Endodermal cell (in vitro differentiated cells): ENCODE measurements around the gene ATP10A. TPM values are rescaled to one million over a fixed set of nuclear protein-coding genes. Genes with fewer than 3 reads are reported as not detected.

ENCODE experiments used
- DNase-seq: peaks from one replicate; pipeline ENCODE4 v3.0.0-alpha.2; 2017
- H3K27ac ChIP-seq: 2 replicates; pipeline ENCODE4 v1.5.1; 2013; ENCODE audit warnings: mild to moderate bottlenecking, low read depth, low read length, moderate library complexity
- H3K27me3 ChIP-seq: 2 replicates; pipeline ENCODE4 v1.6.1; 2013; ENCODE audit warnings: mild to moderate bottlenecking, low read length, moderate library complexity; ENCODE audit not compliant: insufficient read depth, control insufficient read depth, poor library complexity, severe bottlenecking
- H3K36me3 ChIP-seq: 2 replicates; pipeline ENCODE4 v1.7.0; 2013; ENCODE audit warnings: mild to moderate bottlenecking, low read length, moderate library complexity; ENCODE audit not compliant: control insufficient read depth, insufficient read depth
- H3K4me1 ChIP-seq: one replicate; pipeline ENCODE4 v1.7.0; 2013; ENCODE audit warnings: low read length; ENCODE audit not compliant: control insufficient read depth, insufficient read depth
- H3K4me3 ChIP-seq: 2 replicates; pipeline ENCODE4 v1.5.1; 2013; ENCODE audit warnings: mild to moderate bottlenecking, low read length, moderate library complexity
- H3K9ac ChIP-seq: 2 replicates; pipeline ENCODE4 v1.6.1; 2013; ENCODE audit warnings: mild to moderate bottlenecking, low read length, moderate library complexity; ENCODE audit not compliant: poor library complexity, severe bottlenecking; ENCODE audit errors: extremely low read depth
- H3K9me3 ChIP-seq: 2 replicates; pipeline ENCODE4 v1.6.1; 2013; ENCODE audit warnings: mild to moderate bottlenecking, low read length, moderate library complexity; ENCODE audit not compliant: control insufficient read depth
- H3K27ac Mint-ChIP-seq: 2 replicates; pipeline ENCODE4 v1.8.0; 2020; ENCODE audit warnings: mixed read lengths
- H3K27me3 Mint-ChIP-seq: 2 replicates; pipeline ENCODE4 v1.8.0; 2021; ENCODE audit warnings: mild to moderate bottlenecking, mixed read lengths; ENCODE audit not compliant: insufficient read depth
- H3K36me3 Mint-ChIP-seq: 2 replicates; pipeline ENCODE4 v1.8.0; 2020; ENCODE audit warnings: low read depth, mixed read lengths
- H3K4me1 Mint-ChIP-seq: 2 replicates; pipeline ENCODE4 v1.8.0; 2020; ENCODE audit warnings: mixed read lengths
- H3K4me3 Mint-ChIP-seq: 2 replicates; pipeline ENCODE4 v1.8.0; 2020; ENCODE audit warnings: mild to moderate bottlenecking, moderate library complexity, mixed read lengths
- H3K9me3 Mint-ChIP-seq: 2 replicates; pipeline ENCODE4 v1.8.0; 2020; ENCODE audit warnings: mild to moderate bottlenecking, mixed read lengths
- CTCF ChIP-seq: fragments of 200-600 bp; sonication (generic); conservative IDR thresholded peaks from 2 replicates; pipeline ENCODE4 v1.5.0; 2021; ENCODE audit warnings: antibody characterized with exemption, mild to moderate bottlenecking
- WGBS, 2 experiments: methylation state at CpG; one replicate each; pipeline versions ENCODE4 v1.1.5 to v1.1.7; 2013; ENCODE audit warnings: missing lambda C conversion rate in 2 of 2, mixed read lengths in 1 of 2; ENCODE audit not compliant: insufficient coverage in 1 of 2, insufficient read length in 1 of 2; 5-methylcytosine and 5-hydroxymethylcytosine counted together
- total RNA-seq, 2 donors: library from RNA; stranded (reverse); fragmentation: NEBNext Ultra II Directional in 1 of 2; extraction: Animal tissue kit (Norgen Biotek cat#: 25700) in 1 of 2; gene quantifications; 2 replicates in 1 of 2; 3 replicates in 1 of 2; pipeline ENCODE4 v1.2.1, GENCODE V29; 2021

Gene ATP10A
- total RNA-seq, 2 donors from 2014 or later: 0.04 to 1.2 TPM

- no peaks in the 10 kb centered on the region for H3K4me1 Mint-ChIP-seq
These were observed 130.9 kb downstream of the ATP10A start for GRCh38 chr15:25732191-25732590.

GRCh38 chr15:25731411-25731810, 131.7 kb downstream of the ATP10A start:
- no peaks in the 10 kb centered on the region for H3K36me3 Mint-ChIP-seq
- Histone ChIP-seq H3K9ac (no peak overlapping the region), H3K4me1 (no peaks in the 10 kb centered on the region), H3K9me3 (no peaks in the 10 kb centered on the region), H3K4me3 (no peak overlapping the region), H3K27me3 (no peaks in the 10 kb centered on the region), H3K27ac (no peak overlapping the region), H3K36me3 (no peaks in the 10 kb centered on the region)
- no peak for TF ChIP-seq CTCF
- no peak overlapping the region for H3K4me3 Mint-ChIP-seq
- no peaks in the 10 kb centered on the region for H3K4me1 Mint-ChIP-seq
- H3K9me3 Mint-ChIP-seq: no peaks in the 10 kb centered on the region
- H3K27me3 Mint-ChIP-seq: no peaks in the 10 kb centered on the region
- no peak for DNase-seq
- no peak overlapping the region for H3K27ac Mint-ChIP-seq
- 98 to 100% methylated on average over 1 to 2 of the region's 2 CpGs for WGBS, 2 experiments

More at GRCh38 chr15:25732191-25732590, 130.9 kb downstream of the ATP10A start:
- Mint-ChIP-seq H3K9me3 (no peaks in the 10 kb centered on the region), H3K4me3 (no peak overlapping the region), H3K27ac (no peak overlapping the region), H3K36me3 (no peaks in the 10 kb centered on the region), H3K27me3 (no peaks in the 10 kb centered on the region)
- Histone ChIP-seq H3K27me3 (no peaks in the 10 kb centered on the region), H3K9ac (no peak overlapping the region), H3K4me3 (no peak overlapping the region), H3K27ac (no peak overlapping the region), H3K9me3 (no peaks in the 10 kb centered on the region), H3K36me3 (no peaks in the 10 kb centered on the region), H3K4me1 (no peaks in the 10 kb centered on the region)
- WGBS, 2 experiments: 87 to 90% methylated on average over 3 to 5 of the region's 6 CpGs
- no peak for TF ChIP-seq CTCF
- DNase-seq: no peak

- Histone ChIP-seq H3K9ac (no peak overlapping the region), H3K27ac (no peak overlapping the region), H3K27me3 (no peaks in the 10 kb centered on the region), H3K4me3 (no peak overlapping the region), H3K9me3 (no peaks in the 10 kb centered on the region), H3K4me1 (no peaks in the 10 kb centered on the region), H3K36me3 (no peaks in the 10 kb centered on the region)
- Mint-ChIP-seq H3K27me3 (no peaks in the 10 kb centered on the region), H3K4me1 (no peaks in the 10 kb centered on the region), H3K9me3 (no peaks in the 10 kb centered on the region), H3K4me3 (no peak overlapping the region), H3K27ac (no peak overlapping the region), H3K36me3 (no peaks in the 10 kb centered on the region)
- no peak for DNase-seq
- no peak for TF ChIP-seq CTCF
- 83 to 92% methylated on average over 1 to 6 of the region's 6 CpGs for WGBS, 2 experiments
These were observed 132.2 kb downstream of the ATP10A start for GRCh38 chr15:25730918-25731317.
